Lower leg skin (tissue), 3 donors: ENCODE results near the gene RBM47.

Experiments
- POLR2A ChIP-seq, 2 donors: fragments of 450-650 bp; IDR thresholded peaks; one replicate each; pipeline ENCODE4 v1.6.1; 2016 to 2017; ENCODE audit warnings: antibody characterized with exemption in 2 of 2, mild to moderate bottlenecking in 1 of 2, moderate library complexity in 1 of 2
- TF ChIP-seq, protein P1 (sequence below), 3 donors: fragments of 450-650 bp; IDR thresholded peaks; one replicate each; pipeline ENCODE4 v1.5.1; 2016; ENCODE audit warnings: antibody characterized with exemption in 3 of 3, mild to moderate bottlenecking in 3 of 3, moderate library complexity in 2 of 3

DNA sequence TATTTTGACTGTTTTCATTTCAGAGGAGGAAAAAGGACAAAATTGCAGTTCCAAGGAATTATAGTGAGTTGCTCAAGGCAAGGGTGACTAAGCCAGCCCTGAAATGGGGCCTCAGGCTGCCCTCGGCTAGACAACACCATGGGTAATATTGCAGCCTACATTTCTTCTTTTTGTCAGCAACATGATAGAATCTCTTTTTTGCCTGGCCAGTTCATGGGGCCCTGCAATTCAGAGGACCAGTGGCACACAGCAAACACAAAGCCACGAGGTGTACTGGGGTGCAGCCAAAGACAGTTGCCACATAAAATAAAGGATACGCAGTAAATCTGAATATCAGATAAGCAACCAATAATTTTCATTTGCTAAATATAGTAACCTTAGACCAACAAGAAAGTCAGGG is 41.8 kb downstream of the RBM47 start:
- TF ChIP-seq, protein P1, sequence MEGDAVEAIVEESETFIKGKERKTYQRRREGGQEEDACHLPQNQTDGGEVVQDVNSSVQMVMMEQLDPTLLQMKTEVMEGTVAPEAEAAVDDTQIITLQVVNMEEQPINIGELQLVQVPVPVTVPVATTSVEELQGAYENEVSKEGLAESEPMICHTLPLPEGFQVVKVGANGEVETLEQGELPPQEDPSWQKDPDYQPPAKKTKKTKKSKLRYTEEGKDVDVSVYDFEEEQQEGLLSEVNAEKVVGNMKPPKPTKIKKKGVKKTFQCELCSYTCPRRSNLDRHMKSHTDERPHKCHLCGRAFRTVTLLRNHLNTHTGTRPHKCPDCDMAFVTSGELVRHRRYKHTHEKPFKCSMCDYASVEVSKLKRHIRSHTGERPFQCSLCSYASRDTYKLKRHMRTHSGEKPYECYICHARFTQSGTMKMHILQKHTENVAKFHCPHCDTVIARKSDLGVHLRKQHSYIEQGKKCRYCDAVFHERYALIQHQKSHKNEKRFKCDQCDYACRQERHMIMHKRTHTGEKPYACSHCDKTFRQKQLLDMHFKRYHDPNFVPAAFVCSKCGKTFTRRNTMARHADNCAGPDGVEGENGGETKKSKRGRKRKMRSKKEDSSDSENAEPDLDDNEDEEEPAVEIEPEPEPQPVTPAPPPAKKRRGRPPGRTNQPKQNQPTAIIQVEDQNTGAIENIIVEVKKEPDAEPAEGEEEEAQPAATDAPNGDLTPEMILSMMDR (IDR thresholded peaks at IDR 0.05) = no peak
- TF ChIP-seq POLR2A (IDR thresholded peaks at IDR 0.05) = no peak
